ENCODE data around the gene METTL25.
"Not testable (repeated sequence)": the region's sequence is repeated elsewhere in the genome, so short reads cannot be mapped to it uniquely, and the experiment has no call there.

The METTL25 gene, protein sequence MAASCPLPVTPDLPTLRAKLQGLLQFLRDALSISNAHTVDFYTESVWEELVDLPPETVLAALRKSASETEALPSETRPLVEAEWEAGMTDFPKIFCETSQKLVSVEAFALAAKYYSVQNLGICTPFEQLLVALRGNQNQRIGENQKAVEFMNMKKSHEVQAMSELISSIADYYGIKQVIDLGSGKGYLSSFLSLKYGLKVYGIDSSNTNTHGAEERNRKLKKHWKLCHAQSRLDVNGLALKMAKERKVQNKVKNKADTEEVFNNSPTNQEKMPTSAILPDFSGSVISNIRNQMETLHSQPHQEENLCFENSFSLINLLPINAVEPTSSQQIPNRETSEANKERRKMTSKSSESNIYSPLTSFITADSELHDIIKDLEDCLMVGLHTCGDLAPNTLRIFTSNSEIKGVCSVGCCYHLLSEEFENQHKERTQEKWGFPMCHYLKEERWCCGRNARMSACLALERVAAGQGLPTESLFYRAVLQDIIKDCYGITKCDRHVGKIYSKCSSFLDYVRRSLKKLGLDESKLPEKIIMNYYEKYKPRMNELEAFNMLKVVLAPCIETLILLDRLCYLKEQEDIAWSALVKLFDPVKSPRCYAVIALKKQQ

DNA sequence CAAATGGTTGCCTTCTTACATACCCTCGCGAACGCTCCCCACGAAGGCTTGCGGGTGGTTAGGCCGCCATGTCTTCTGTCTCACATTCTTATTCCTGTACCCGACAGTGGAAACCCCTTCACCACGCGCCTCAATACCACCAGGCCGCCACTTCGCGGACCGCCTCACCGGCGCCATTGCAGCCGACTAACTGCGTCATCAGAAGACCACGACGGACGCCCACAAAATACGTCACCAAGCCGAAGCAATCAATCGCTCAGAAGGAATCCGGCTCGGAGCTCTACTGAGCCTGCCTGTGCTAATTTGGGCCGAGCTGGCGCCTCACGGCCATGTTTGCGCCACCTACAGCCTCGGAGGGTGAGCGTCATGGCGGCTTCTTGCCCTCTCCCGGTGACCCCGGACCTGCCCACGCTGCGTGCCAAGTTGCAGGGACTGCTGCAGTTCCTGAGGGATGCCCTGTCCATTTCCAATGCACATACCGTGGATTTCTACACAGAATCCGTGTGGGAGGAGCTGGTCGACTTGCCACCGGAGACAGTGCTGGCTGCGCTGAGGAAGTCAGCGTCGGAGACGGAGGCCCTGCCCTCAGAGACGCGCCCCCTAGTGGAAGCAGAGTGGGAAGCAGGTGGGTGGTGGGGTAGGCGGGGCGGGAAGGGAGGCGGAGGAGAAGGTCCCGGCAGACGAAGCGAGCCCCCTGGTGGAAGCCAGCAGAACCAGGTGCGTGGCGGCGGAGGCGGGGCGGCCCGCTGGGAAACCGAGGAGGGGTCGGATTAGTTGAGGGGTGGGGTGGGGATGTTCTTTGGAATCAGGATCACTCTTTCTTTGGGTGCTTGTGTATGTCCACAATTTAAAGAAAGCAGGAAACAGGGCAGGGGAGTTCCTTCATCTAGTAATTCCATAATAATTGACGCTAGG lies at the start of gene METTL25, which contains the start of gene CCDC59:
METTL25 (plus strand) TSS at position 330 of the 915 bp plus-strand sequence; CDS start at position 367, 37 bp downstream.
CCDC59 (minus strand) TSS at position 188 of the 915 bp plus-strand sequence; CDS start at position 177, 11 bp downstream.
- DNase-seq (ENCODE audit: low spot score) = peak; percentile 96

DNA sequence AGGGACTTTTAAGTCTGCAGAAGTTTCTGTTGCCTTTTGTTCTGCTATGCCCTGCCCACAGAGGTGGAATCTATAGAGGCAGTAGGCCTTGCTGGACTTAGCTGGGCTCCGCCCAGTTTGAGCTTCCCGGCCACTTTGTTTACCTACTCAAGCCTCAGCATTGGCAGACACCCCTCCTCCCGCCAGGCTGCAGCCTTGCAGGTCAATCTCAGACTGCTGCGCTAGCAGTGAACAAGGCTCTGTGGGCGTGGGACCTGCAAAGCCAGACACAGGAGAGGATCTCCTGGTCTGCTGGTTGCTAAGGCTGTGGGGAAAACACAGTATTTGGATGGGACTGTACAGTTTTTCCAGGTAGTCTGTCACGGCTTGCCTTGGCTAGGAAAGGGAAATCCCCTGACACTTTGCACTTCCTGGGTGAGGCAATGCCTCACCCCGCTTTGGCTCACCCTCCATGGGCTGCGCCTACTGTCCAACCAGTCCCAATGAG lies 43.9 kb upstream of the METTL25 start:
- no peak for DNase-seq (ENCODE audit: low spot score)

DNA sequence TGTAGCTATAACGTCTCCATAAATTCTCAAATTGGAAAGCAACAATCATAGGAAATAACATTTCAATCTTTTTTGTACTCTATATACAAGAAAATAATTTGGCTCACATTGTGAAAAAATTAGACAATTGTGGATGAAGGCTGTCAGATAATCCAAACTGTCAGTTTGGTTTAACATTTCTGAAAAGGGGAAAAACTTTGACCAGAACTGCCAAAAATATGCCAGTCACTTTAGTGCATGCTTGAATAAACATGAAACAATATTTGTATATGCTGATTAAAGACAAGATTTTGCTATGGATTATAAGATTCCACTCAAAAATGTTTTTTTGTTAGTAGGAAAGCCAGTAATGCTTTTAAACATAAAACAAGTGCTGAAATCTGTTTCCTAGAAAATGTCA lies 39.1 kb upstream of the METTL25 start:
- DNase-seq (ENCODE audit: low spot score) = no peak

DNA sequence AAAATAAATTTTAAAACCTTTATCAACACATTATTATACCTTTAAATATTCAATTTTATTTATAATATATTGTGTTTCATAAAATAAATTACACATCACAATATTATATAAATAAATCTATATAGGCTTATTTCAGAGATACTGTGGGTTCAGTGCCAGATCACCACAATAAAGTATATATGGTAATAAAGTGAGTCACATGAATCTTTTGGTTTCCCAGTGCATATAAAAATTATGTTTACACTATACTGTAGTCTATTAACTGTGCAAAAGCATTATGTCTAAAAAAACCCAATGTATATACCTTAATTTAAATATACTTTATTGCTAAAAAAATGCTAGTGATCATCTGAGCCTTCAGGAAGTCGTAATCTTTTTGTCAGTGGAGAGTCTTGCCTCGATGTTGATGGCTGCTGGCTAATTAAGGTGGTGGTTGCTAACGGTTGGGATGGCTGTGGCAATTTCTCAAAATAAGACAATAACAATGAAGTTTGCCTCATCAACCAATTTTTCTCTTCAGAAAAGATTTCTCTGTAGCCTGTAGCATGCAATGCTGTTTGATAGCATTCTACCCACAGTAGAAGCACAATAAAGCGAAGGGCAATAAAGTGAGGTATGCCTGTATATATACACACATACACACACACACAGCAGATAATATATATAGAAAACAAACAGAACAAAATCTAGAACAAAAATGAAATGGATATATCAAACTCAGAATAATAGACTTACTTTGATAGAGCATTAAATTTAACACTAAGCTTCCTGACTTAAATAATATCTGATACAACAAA lies 32.6 kb upstream of the METTL25 start:
- no peak for DNase-seq (ENCODE audit: low spot score)

DNA sequence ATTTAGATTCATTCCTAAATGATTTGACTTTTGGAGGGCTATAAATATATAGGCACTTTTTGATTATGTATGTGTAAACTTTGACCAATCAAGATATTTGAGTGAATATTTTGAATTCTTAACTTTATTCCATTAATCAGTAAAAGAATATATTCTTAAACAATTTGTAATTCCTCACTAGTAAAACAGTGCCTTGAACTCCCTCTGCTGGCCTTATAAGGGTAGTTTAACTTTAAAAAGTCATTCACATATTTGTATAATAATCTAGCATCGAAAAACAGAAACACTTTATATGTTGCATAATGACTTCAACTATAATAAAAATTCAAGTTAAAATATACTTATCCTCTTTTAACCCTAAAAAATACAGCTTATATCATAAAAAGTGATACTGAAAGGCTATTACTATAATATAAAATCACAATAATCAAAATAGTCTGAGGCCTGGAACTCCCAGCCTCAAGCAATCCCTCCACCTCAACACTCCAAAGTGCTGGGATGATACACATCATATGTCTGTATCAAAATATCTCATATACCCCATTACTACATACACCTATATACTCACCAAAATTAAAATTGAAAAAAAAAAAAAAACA lies 31.3 kb upstream of the METTL25 start:
- DNase-seq (ENCODE audit: low spot score) = peak; percentile 23

DNA sequence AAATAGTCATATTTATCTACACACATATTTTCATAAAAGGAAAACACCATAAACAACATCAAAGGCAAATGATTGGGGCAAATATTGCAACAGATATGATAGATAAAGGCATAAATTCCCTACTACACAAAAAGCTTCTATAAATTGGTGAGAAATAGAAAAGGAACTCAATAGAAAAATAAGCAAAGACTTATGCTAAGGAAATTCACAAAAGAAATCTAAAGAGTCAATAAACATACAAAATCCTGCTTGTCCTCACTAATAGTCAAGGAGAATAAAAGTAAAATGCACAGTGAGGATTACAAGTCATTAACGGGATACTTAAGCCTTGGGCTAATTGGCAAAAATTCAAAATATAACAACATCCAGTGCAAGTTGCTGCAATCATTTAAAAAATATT lies 30.5 kb upstream of the METTL25 start:
- no peak for DNase-seq (ENCODE audit: low spot score)

DNA sequence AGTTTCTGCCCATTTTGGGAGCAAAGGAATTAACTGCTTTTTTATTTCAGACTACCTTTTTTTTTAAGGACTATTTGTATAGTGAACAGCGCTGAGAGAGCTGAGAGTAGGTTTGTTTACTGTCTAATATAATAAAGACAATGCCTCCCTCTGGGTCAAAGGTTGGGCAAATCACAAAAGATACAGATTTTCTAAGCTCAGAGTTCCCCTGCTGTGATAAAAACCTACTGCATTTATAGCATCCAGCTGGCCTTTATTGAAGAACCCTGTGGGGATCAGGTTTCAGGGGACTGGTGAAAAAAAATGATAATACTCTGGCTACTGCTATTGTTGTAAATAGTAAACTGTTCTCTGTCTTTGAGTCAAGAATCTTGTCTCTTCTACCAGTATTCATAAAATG lies 28.8 kb upstream of the METTL25 start:
- peak; percentile 8 for DNase-seq (ENCODE audit: low spot score)

DNA sequence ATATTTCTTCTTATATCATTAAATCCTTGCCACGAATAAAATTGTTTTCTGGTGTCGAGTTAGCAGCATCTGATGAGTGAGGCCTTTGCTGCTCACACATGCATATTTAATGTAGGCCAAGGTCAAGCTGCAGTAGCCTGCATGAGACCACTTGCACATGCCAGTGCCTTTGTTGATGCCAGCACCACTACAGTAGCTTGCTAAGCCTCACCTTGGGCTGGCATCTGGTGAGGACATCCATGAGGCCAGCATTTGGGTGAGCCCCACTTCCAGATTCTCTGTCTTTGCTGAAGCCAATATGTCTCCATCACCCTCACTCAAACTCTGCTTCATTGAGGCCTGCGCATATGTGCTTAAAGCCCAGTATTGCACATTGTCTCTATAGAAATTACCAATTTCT lies 8.2 kb upstream of the METTL25 start:
- no peak for DNase-seq (ENCODE audit: low spot score)

DNA sequence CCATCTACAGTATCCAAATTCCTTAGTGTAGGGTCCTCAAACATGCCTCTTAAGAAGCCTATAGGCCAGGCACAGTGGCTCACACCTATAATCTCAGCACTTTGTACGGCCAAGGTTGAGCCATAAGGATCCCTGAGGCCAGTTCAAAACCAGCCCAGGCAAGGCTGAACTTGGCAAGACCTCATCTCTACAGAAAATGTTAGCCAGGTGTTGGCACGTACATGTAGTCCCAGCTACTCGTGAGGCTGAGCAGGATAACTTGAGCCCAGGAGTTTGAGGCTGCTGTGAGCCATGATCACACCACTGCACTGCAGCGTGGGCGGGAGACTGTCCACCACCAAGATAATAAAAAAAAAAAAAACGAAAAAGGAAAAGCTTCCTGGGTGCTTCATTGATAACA lies 6.9 kb upstream of the METTL25 start:
- no peak for DNase-seq (ENCODE audit: low spot score)

DNA sequence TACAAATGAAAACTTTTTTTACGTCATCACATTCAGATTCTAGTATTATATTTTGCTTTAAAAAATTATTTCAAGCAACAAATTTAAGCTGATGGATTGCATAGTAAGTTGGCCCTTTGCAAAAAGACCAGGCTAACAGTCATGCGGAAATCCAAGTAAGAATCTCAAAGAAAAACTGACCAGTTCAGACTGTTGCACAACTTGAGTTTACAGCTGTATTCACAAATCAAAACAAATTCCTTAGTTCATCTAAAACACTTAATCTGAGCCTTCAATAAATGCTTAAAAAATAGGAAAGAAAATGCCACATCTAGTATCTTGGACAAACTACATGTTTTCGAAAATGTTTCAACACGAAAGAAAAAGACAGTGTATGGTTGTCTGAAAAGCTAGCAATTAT lies 989 bp upstream of the METTL25 start:
- DNase-seq (ENCODE audit: low spot score) = no peak

DNA sequence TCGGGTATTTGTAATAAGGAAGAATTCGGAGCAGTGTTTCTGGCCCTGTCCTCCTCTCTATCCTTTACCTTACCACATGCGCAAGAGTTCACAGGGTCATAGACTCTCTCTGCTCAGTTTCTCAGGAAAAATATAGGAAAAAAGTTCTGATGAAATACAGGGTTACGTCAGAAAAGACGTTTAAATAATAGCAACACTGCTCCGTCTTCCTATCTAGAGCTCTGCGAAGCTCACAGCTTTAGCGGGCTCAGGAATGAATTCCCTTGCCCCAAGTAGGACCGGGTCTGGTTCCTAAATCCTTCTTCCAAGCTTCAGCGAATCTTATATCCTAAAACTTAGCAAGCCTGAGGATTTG lies 507 bp upstream of the METTL25 start:
- DNase-seq (ENCODE audit: low spot score) = peak; percentile 1

DNA sequence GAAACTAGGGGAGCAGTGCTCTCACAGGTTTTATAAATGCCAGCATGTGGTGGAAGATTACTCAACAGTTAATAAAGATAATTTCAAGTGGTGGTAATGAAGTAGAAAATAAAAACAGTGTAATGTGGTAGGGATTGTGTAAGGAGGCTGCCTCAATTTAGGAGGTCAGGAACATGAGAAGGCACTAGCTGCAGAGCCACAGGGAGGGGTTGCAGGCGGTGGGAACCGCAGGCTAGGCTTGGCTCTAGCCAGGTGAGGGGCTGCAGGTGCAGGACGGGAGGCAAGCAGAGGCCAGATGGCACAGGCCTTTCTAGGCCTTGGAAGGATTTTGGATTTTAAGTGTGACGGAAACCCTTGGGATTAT lies 768 bp downstream of the METTL25 start:
- DNase-seq (ENCODE audit: low spot score) = peak; percentile 14

DNA sequence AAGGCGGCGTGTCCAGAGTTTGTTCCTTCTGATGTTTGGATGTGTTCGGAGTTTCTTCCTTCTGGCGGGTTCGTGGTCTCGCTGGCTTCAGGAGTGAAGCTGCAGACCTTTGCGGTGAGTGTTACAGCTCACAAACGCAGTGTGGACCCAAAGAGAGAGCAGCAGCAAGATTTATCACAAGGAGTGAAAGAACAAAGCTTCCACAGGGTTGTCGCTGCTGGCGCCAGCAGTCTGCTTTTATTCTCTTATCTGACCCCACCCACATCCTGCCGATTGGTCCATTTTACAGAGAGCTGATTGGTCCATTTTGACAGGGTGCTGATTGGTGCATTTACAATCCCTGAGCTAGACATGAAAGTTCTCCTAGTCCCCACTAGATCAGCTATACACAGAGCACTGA lies 2.5 kb downstream of the METTL25 start:
- DNase-seq (ENCODE audit: low spot score) = not testable (repeated sequence)

DNA sequence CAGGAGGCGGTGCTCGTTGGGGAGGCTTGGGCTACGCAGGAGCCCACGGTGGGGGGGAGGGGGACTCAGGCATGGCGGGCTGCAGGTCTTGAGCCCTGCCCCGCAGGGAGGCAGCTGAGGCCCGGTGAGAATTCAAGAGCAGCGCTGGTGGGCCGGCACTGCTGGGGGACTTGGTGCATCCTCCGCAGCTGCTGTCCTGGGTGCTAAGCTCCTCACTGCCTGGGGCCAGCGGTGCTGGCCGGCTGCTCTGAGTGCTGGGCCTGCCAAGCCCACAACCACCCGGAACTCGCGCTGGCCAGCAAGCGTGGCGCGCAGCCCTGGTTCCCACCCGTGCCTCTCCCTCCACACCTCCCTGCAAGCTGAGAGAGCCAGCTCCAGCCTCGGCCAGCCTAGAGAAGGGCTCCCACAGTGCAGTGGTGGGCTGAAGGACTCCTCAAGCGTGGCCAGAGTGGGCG lies 3.2 kb downstream of the METTL25 start:
- DNase-seq (ENCODE audit: low spot score) = no peak

DNA sequence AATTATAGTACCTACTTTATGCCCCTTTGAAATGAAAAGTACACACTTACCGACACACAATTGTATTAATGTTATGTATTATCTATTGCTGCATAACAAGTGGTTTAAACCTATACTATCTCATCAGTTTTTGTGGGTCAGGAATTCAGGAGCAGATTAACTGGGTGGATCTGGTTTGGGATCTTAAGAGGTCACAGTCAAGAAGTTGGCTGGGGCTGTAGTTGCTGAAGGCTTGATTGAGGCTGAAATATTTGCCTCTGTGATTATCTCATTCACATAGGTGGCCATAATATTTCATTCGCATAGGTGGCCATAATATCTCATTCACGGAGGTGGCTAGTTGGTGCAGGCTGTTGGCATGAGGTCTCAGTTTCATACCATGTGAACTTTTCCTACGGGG lies 5.7 kb downstream of the METTL25 start:
- DNase-seq (ENCODE audit: low spot score) = no peak

DNA sequence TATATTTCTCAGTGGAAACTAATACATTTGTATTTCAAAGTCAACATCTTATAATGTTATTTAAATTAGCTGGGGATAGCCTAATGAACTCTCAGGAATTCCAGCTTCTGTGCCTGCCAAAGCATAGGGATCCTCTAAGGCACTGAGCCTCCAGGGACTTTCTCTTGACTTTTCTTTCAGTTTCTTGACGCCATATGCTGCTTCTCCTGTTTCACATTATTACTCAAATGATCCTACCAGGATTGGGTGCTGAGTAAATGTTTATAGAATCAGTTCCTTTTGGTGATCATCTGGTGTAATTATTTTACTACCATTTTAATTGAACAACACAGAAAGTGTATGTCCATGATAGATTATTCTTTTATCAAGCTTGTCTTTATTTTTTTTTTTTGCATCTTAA lies 7.9 kb downstream of the METTL25 start:
- DNase-seq (ENCODE audit: low spot score) = no peak

DNA sequence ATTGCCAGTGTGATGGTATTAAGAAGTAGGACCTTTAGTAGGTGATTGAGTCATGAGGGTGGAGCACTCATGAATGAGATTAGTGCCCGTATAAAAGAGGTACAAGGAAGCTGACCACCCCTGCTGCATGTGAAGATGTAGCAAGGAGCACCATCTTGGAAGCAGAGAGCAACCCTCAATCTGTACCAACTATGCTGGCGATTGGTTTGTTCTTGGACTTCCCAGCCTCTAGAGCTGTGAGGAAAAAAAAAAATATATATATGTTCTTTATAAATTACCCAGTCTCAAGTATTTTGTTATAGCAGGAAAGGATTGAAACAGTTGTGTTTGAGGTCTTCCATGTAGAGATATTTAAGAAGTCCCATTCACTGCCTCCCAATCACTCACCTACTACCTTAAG lies 16.9 kb downstream of the METTL25 start:
- no peak for DNase-seq (ENCODE audit: low spot score)

DNA sequence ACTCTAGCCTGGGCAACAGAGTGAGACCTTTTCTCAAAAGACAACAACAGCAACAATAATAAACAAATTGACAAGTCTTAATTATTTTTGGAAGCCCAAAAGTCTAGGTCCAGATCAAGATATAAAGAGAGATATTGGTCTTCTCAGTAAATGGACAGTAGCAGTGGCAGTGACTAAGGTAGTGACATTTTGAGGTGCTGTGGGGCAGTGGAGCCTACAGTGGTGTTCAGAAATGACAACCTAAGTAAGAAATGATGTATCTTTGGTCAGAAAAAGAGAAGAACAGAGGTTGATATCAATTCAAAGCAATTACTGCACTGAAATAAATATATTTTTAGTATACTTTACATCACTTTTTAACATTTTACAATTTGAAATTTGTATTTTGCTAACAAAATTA lies 20.7 kb downstream of the METTL25 start:
- DNase-seq (ENCODE audit: low spot score) = no peak

DNA sequence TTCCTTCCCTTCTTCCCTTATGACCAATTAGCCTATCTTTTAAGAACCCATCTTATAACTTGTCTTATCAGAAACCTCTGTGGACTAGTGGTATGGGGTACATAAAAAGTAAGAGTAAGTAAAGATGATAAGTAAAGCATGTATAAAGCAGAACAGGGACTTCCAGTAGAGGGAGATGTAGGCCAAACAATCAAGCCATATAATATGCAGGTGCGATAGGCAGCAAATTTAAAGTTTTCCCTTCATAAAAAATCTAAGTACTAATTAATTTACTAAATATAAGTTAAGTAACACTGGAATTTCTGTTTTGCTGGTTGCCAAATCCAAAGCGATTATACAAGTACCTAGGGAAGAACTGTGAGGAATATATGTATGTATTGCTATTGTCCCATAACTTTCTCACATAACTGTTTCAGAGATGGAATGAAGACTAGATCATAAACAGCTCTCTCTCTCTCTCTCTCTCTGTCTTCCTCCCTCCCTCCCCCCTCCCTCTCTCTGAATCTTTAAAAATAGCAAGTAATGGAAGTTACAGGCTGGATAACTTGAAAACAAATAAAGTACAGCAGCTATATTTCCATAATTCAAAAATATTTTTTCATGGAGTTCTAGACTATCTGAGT lies 25.7 kb downstream of the METTL25 start:
- peak; percentile 45 for DNase-seq (ENCODE audit: low spot score)

DNA sequence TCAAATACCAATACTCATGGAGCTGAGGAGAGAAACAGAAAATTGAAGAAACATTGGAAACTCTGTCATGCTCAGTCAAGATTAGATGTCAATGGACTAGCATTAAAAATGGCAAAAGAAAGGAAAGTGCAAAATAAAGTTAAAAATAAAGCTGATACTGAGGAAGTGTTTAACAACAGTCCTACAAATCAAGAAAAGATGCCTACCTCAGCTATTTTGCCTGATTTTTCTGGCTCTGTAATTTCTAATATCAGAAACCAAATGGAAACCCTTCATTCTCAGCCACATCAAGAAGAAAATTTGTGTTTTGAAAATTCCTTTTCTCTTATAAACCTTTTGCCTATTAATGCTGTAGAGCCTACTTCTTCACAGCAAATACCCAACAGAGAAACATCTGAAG lies 40.5 kb downstream of the METTL25 start:
- no peak for DNase-seq (ENCODE audit: low spot score)

DNA sequence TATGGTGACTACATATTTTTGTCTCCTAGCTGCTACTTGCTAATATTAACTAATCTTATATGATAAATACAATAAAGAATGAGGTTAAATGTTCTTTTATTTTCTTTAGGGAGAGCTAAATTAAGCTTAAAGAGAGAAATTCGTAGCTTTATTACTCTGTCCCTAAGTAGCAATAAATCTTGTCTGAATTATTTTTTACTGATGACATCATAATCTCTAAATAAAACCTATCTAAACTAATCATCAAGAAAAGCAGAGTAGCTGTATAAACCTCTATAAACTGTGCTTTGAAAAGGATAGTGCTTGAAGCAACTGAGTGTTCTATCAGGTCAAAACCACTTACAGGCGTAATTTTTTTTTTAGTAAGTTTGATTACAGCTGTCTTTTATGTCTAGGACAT lies 42.5 kb downstream of the METTL25 start:
- DNase-seq (ENCODE audit: low spot score) = no peak

Measured in SW480 (cell line).